GM21447 (cell line): ENCODE results near the gene SGCD.

ENCODE experiments used
- ATAC-seq: cut with Tn5 transposase; IDR thresholded peaks from one replicate; pipeline ENCODE4 v1.9.1; 2021; ENCODE audit not compliant: unreplicated experiment

Gene SGCD

DNA sequence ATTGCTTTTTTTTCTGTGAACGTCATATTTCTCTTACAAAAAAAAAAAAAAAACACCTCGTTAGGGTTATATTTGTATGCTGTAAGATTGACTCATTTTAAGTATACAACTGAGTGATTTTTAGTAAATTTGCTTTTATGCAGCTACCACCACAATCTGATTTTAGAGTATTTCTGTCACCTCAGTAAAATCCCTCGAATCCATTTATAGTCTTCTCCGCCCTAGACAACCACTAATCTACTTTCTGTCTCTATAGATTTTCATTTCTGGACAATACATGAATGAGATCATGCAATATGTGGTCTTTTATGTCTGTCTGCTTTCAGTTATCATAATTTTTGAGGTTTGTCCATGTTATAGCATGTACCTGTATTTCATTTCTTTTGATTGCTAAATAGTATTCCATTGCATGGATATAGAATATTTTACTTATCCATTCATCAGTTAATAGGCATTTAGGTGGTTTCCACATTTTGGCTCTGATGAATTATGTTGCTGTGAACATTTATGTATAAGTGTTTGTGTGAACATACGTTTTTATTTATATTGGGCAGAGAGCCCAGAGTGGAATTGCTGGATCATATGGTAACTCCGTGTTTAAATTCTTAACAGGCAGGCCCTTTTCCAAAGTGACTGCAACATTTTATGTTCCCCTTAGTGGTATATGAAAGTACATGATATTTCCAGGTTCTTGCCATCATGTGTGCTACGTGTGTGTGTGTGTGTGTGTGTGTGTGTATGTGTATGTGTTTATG, 171.4 kb downstream of the SGCD start:
- ATAC-seq = no peak

DNA sequence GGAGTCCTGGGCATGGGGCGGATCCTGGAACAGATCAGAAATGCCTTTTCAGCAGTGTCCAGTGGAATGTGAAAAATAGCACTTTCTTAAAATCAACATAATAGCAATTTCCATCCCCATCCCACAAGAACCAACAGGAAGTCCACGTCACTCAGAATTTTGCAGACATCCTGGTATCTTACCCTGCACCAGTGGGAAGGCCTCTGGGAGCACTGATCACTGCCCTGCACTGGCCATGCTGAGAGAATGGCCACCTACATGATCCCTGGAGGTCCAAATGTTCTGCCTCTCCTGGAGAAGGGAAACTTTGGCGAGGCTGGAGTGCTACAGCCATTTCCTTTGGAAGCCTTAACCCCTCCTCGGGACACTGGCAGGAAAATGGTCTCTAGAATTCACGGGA, 173.8 kb downstream of the SGCD start:
- ATAC-seq = no peak

DNA sequence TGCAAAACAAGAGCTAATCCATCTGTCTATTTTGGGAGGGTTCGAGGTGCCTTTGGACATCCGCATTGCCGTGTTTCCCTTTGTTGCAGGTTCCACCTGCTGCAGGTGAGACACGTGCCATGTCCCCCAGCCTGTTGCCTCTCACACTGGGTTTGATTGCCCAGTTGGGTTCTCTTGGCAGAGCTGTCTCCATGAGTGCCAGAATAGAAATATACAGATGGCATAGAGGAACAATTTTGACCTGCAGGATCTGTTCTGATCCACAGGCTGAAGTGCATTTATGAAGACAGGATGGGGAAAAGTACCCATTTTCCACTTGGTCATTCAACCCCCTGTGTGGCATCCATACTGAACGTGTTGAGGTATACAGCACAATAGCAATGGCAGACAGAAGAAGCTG, 178.1 kb downstream of the SGCD start:
- no peak for ATAC-seq

DNA sequence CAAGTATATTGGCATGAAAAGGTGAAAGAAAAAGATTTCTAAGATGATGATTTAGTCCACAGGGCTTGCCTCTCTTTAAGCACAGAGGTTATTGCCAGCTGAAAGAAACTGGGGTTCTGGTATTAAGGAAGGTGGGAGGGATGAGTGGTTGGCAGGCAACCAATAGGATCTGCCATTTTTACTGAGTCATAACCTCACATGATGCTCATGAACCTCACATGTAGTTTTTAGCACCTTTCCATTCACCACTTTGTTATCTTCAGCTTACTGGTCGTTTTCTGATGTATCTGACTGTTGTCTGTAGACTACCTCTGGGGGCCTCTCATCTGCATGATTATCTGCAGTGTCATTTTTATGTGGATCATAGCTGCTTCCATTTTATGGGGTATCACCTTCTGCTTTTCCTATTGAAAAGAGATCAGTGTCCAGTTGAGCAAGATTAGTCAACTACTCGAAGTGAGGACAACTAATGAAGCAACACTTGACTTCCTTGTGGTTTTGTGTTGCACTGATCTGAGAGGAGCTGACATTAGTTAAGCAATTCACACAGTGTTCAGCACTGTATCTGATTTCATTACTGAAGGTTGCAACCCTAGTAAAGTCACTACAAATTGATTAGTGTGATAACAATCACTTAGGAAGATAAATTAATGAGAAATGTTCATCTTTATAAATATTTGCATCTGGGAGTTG, 186.3 kb downstream of the SGCD start:
- ATAC-seq = no peak

DNA sequence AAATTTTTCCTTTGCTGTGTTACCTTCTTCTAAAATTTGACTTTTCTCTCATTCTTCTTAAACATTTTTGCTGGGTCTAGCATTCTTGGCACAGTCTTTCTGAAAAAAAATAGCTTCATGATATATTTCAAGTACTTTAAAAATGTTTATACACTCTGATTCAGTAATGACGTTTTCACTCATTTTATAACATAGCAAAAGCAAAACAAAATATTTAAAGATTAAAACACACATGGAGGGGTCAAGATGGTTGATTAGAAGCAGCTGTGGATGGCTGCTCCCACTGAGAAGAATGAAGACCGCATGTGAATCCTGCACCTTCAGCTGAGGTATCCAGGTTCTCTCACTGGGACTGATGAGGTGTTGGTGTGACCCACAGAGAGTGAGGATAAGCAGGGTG, 188.2 kb downstream of the SGCD start:
- ATAC-seq = no peak

DNA sequence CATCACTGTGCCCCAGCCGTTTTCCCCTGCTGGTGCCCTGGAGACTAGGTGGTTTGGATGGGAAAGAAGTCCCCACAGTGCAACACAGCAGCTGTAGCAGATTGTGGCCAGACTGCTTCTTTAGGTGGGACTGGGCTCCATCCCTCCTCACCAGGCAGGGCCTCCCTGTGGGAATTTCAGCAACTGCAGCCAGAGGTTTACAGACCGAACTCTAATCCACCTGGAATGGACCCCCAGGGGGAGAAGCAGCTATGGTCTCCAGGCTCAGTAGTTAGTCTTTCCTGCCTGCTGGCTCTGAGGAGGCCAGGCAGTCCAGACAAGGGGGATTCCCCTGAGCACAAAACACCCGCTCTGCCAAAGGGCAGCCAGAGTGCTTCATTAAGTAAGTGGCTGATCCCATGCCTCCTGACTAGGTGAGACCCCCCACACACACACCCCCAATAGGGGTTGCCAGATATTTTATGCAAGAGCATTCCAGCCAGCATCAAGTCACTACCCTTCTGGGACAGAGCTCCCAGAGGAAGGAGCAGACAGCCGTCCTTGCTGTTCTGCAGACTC, 188.9 kb downstream of the SGCD start:
- ATAC-seq = no peak

DNA sequence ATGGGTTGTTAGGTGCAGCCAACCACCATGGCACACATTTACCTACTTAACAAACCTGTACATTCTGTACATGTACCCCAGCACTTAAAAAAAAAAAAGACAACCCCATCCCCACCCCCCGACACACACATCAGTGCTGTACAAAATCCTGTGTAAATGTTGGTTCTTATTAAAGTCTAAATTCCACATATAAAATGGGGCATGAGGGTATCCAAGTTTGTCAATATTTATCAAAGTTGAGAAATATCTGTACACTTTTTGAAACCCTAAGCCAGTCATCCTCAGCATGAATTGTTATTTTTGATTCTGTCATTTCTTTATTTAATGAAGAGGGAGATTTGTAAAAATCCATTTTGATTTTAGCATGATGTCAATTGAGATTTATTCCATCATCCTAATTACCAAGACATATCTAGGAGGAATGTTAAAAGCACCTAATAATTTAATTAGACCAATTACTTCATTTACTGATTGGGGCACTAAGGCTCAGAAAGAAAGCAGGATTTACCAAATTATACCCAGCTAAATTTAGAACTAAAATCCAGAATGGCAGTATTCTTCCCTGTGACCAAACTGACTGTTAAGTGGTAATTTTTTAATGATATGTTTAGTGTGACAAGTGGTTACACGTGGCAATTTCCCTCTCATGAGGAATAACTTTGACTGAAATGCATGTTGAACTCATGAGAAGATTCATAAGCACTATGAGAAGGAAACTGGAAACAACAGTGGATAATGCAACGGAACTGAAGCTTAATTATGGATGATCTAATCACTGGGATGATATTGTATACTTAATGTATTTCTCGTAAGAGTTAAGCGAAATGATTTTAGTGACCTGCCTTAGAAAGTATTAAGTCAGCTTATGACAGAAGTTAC, 195.9 kb downstream of the SGCD start:
- no peak for ATAC-seq

DNA sequence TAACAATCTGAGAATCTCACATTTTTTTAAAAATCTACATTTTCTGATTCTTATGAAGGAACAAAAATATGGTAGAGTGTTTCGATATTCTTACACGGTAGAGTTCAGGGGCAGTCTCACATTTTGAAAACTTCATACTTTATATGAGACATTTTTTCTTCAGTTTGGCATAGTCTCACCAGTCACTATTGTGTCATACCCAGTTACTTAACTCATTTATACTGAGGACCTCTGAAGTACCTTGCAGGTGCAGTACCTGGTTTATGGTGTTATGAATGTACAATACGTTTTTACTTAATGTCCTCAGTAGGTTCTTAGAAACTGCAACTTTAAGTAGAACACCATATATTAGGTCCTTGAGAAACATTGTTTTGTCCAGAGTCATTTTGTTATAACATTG, 196.6 kb downstream of the SGCD start:
- no peak for ATAC-seq

DNA sequence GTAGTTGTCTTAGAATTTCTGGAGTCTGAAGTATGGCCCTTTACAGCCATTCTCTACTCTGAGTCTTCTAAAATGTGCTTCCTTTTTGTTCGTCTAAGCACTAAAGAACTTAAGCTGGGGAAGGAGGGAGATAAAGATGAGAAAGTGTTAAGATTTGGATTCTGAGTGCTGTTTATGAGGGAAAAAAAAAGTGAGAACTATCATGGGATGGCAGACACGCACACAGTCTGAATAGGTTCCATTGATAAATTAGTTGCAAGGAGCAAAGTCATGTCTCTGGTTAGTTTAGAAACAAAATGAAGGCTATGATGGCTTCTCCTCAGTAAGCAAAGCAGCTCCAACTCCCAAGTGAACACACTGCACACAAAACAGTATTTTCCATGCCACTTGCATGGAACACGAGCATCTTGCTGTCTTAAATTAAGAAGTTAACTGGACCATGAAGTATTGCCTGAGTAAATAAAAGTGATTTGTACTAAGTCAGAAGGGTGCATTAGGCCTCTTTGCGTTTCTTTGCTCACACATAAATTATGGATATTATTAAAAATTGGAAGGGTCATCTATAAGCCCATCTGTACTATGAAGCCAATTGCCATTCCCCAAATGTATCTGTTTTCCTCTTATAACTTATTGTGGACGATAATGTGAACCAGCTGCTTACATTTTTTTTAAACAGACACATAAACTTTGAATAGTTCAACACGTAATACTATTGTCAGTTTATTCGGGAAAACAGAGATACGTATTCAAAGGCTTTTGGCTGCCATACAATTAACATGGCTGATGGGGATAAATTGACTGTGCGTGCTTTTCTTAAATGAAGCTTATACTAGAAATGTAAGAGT, 199.3 kb downstream of the SGCD start:
- ATAC-seq = no peak

DNA sequence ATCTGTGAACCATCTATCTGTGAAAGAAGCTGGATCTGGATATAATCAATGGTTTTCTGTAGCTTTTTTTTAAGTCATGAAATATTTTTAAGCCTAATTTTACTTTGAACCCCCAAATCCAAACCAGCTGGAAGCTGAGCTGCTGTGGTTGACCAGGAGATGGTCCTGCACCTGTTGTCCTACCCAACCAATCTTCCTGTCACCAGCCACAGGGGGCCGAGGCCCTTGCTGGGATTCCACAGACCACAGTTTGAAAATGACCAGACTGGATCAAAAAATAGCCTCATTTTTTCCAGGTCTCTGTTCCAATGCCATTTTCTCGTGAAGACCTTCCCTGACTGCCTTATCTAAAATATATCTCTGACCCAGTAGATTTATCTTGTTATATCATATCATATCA, 200.6 kb downstream of the SGCD start:
- ATAC-seq = no peak

DNA sequence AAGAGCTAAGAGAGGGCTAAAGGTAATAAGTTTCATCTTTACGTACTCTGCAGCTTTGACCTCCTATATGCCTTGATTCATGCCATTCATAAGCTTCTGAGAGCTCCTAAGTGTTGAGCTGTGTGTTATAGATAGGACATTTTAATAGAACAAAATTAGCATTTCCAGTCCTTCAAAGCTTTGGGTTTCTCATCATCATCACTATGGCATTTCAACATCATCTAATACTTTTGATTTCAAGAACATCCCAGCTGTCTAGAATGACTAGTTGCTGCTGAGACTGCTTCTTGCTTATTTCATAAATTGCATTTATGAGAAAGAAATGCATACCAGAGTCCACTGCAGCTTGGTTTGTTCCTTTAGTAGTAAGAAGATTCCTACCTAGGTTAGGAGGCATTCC, 201.7 kb downstream of the SGCD start:
- no peak for ATAC-seq

DNA sequence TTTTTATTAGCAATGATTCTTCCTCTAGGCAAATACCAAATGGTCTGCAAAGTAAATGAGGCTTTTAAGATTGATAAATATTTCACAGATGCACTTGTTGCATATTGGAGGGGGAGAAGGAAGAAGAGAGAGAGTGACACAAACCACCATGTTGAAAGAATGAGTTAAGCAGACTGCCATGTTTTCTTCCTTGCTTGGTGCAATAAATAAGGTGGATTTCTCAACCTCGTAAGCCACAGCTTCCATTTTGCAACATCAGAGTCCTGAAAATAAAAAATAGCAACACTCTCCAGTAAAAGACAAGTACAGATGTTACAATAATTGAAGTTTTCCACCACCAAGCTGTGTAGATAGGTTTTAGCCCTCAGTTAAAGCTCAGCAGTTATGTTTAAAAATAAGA, 202.9 kb downstream of the SGCD start:
- ATAC-seq = no peak

DNA sequence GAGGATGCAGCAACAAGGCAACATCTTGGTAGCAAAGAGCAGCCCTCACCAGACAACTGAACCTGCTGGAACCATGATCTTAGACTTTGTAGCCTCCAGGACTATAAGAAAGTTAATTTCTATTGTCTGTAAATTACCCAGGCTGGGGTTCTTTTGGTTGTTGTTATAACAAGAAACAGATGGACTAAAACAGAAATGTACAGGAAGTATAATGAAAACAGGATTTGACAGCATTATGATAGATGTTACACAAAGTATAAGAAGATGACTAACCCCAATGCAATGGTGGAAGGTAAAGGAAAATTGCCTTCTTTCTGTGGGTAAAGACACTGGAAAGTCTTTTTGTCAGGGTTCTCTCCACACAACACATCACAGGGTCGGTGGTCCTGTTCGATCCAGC, 204.2 kb downstream of the SGCD start:
- ATAC-seq = no peak

DNA sequence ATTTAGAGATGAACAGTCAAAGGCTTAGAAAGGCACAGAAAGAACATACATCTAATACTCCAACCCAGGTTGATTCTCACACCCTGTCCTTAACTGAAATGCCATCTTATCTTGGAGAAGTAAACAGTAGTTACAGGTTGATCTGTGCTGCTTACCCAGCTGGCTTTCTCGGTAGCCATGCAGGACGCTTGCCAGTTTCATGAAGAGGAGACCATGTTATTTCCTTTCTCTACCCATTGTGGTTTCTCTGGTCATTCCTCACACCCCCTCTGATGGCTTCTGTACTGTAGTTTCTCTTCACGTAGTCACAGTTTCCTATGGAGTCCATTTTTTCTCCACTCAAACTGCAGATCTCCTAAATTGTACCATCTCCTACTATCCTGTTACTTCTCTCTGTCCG, 206.0 kb downstream of the SGCD start:
- no peak for ATAC-seq

DNA sequence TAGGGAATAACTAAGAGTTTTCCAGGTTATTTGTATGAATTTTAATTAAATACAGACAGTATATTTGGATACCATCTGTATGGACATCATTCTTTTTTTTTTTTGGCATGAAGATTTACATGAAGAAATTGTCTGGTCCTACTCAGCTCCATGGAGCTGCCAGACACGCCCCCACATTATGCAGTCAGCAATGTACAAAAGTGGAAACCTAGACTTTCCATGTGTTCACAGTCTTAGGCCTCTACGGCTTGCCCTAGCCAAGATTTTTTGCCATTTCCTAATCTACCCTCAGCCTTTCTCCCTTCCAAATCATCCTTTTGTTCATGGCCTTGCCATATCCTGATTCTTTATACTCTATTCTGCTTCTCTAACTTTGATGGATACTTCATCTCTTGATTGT, 207.1 kb downstream of the SGCD start:
- ATAC-seq = no peak

DNA sequence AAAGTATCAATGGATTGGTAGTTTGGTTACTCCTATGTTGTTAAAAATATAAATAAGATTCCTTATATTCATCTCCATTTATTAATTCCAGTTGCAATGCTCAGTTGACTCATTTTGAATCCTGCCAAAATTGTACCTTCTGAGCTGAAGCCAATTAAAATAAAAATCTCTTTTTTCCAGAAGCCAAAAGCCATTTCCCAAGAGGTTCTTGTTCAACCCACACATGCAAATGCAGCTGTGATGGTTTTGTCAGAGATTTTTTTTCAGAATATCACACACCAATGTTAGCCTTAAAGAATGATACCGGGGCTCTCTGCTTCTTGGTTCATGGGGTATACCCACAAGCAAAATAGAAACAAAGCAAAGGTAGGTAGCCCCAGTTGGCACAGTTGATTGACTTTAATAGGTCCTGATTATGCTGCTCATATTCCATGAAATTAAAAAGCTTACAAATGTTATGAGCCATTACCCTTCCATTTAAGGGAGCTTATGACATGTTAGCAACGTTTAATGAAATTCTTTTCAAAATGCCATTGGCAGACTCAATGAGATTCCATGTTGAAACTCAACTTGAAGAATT, 208.0 kb downstream of the SGCD start:
- no peak for ATAC-seq

DNA sequence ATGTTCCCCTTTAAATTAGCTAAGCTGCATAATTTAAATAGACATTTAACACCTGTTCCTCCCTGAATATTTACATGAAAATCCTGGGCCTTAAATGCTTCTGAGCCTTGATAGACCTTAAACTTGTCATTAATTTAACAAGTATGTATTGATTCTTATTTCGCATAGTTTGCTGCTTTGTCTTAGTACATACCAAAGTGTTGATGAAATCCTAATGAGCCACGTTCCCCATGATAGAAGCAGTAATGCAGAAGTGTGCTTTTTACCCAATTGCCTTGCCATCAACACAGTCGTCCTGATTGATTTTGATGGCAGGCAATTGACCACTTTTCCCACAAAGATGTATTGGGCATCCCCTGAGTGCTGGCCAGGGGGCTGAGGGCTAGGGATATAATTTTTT, 213.5 kb downstream of the SGCD start:
- no peak for ATAC-seq

DNA sequence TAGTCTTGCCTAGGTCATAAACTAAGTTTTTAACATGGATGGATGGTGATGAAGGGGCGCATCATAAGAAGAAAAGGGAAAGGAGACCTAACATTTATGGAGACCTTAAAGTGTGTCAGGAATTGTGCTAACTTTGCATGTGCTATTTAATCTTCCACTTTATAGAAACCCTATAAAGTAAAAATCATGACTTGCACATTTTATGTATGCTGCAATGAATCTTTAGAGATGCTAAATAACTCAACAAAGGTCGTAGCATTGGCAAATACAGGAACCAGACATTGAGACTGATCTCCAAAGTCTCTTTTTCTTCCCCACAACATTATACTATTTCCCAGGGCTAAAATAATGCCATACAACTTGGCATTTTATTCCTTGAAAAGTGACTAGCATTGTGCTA, 214.6 kb downstream of the SGCD start:
- ATAC-seq = no peak

DNA sequence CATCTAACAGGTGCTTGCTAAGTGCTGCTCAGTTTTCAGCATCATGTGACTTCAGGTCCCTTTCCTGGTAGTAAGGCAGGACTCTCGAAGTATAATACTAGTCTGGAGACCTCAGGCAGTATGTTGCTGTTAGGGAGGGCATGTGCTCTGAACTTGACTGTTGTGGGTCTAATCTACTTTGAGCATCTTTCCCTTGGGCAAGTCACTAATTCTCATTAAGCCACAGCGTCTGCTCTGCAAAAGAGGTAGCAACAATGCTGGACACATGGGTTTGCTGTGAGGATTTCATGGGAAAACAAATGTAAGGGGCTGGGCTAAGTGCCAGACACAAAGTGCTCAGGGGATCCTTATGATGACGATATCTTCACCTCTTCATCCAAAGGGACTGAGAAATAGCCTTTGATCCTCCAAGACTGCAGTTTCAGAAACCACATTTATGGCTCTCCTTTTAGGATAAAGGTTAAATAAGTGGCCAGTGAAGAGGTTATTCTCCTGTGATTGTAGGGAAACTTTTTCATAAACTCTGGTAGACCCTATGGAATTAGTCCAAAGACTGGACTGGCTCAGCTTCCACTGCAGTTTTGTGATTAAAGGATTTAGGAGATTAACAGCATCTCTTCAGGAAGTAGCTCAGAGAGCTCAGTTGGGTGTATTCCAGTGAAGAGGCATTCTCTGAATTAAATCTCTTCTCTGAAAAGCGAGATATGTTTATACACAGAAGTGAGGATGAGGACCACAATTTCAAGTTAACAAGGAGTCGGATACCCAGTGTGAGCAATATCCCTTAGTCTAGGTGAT, 216.6 kb downstream of the SGCD start:
- no peak for ATAC-seq
